GM12891 (cell line): ENCODE data around the gene PRODH2.

Experiments used
- PAX5 ChIP-seq: IDR thresholded peaks from 2 replicates; pipeline ENCODE4 v1.6.1; 2011; ENCODE audit warnings: low read length, moderate library complexity, mild to moderate bottlenecking; ENCODE audit not compliant: insufficient read depth, severe bottlenecking
- POLR2A ChIP-seq: IDR thresholded peaks from 2 replicates; pipeline ENCODE4 v1.6.1; 2011; ENCODE audit warnings: low read depth, low read length, control low read depth
- POLR2AphosphoS5 ChIP-seq: IDR thresholded peaks from 2 replicates; pipeline ENCODE4 v1.6.1; 2011; ENCODE audit warnings: low read depth, low read length, control low read depth
- POU2F2 ChIP-seq: IDR thresholded peaks from 2 replicates; pipeline ENCODE4 v1.6.1; 2011; ENCODE audit warnings: low read depth, mild to moderate bottlenecking, control low read depth, low read length, moderate library complexity
- SPI1 ChIP-seq: IDR thresholded peaks from 2 replicates; pipeline ENCODE4 v1.6.1; 2011; ENCODE audit warnings: low read depth, low read length, control low read depth
- TAF1 ChIP-seq: IDR thresholded peaks from 2 replicates; pipeline ENCODE4 v1.6.1; 2011; ENCODE audit warnings: low read depth, low read length, control low read depth

DNA sequence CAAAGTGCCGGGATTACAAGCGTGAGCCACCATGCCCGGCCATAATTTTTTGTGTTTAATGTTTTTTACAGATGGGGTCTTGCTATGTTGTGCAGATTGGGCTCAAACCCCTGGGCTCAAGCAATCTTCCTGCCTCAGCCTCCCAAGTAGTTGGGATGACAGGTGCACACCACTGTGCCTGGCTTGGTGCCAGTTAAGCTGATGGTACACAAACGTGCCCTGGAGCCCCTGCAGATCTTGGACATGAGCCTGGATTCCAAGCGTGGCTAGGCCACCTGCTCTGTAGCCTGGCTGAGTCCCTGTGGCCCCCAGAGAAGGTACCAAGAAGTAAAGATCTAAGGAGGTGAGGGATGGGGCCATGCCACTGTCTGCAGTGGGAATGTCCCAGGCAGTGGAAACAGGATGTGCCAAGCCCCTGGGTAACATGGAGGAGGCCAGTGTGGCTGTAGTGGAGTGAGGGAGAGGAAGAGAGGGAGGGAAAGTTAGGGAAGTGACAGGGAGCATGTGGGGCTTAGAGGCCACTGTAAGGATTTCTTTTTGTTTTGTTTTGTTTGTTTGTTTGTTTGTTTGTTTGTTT, 7.0 kb downstream of the PRODH2 start:
- TF ChIP-seq POU2F2 = no peak
- TF ChIP-seq POLR2A = no peak
- TF ChIP-seq POLR2AphosphoS5 = no peak
- no peak for TF ChIP-seq SPI1
- TF ChIP-seq TAF1 = no peak
- TF ChIP-seq PAX5 = no peak
